Astrocyte (in vitro differentiated cells and primary cell): ENCODE results near the gene SDR42E2. TPM values are rescaled to one million over a fixed set of nuclear protein-coding genes. Genes with fewer than 3 reads are reported as not detected.
"Not testable (repeated sequence)": the region's sequence is repeated elsewhere in the genome, so short reads cannot be mapped to it uniquely, and the experiment has no call there.

Experiments
- DNase-seq: peaks from one replicate; pipeline ENCODE4 v3.0.0-alpha.2; 2010; ENCODE audit warnings: low read depth
- FAIRE-seq: peaks from 2 replicates; lab custom pipeline; 2011; peaks lifted over from hg19 to GRCh38; lab: Jason Lieb, UNC
- H2AFZ ChIP-seq: 2 replicates; pipeline ENCODE4 v1.6.0; 2012; ENCODE audit warnings: low read depth, low read length, inconsistent platforms
- H3K27ac ChIP-seq: 2 replicates; pipeline ENCODE4 v1.5.1; 2011; ENCODE audit warnings: low read depth, low read length, inconsistent platforms
- H3K27me3 ChIP-seq: 2 replicates; pipeline ENCODE4 v1.6.0; 2011; ENCODE audit warnings: low read length, inconsistent platforms; ENCODE audit not compliant: insufficient read depth
- H3K36me3 ChIP-seq: 2 replicates; pipeline ENCODE4 v1.5.1; 2011; ENCODE audit warnings: low read length, inconsistent platforms; ENCODE audit not compliant: insufficient read depth
- H3K4me1 ChIP-seq: 2 replicates; pipeline ENCODE4 v1.5.1; 2011; ENCODE audit warnings: low read length, inconsistent platforms; ENCODE audit not compliant: insufficient read depth
- H3K4me2 ChIP-seq: 2 replicates; pipeline ENCODE4 v1.6.0; 2012; ENCODE audit warnings: low read length, inconsistent platforms
- H3K4me3 ChIP-seq: 2 replicates; pipeline ENCODE4 v1.5.1; 2011; ENCODE audit warnings: low read depth, mild to moderate bottlenecking, low read length, inconsistent platforms; ENCODE audit not compliant: insufficient read depth
- H3K79me2 ChIP-seq: 2 replicates; pipeline ENCODE4 v1.6.0; 2012; ENCODE audit warnings: mild to moderate bottlenecking, low read length, inconsistent platforms; ENCODE audit not compliant: insufficient read depth
- H3K9ac ChIP-seq: 2 replicates; pipeline ENCODE4 v1.6.0; 2012; ENCODE audit warnings: mild to moderate bottlenecking, low read length, inconsistent platforms
- H3K9me3 ChIP-seq: 2 replicates; pipeline ENCODE4 v1.5.1; 2012; ENCODE audit warnings: low read depth, mild to moderate bottlenecking, low read length, inconsistent platforms; ENCODE audit not compliant: insufficient read depth
- H4K20me1 ChIP-seq: 2 replicates; pipeline ENCODE4 v1.6.0; 2012; ENCODE audit warnings: low read length, inconsistent platforms; ENCODE audit not compliant: insufficient read depth
- H3K27ac Mint-ChIP-seq: one replicate; pipeline ENCODE4 v1.8.0; 2021; ENCODE audit warnings: mild to moderate bottlenecking, mixed read lengths; ENCODE audit not compliant: unreplicated experiment
- H3K27me3 Mint-ChIP-seq: one replicate; pipeline ENCODE4 v1.8.0; 2021; ENCODE audit warnings: low read depth, mixed read lengths; ENCODE audit not compliant: unreplicated experiment
- H3K36me3 Mint-ChIP-seq: one replicate; pipeline ENCODE4 v1.8.0; 2021; ENCODE audit warnings: low read depth, mixed read lengths; ENCODE audit not compliant: unreplicated experiment
- H3K4me1 Mint-ChIP-seq: one replicate; pipeline ENCODE4 v1.8.0; 2021; ENCODE audit warnings: low read depth, mixed read lengths; ENCODE audit not compliant: unreplicated experiment
- H3K4me3 Mint-ChIP-seq: one replicate; pipeline ENCODE4 v1.8.0; 2021; ENCODE audit warnings: mild to moderate bottlenecking, moderate library complexity, mixed read lengths; ENCODE audit not compliant: unreplicated experiment
- H3K9me3 Mint-ChIP-seq: one replicate; pipeline ENCODE4 v1.8.0; 2021; ENCODE audit warnings: mild to moderate bottlenecking, mixed read lengths; ENCODE audit not compliant: unreplicated experiment
- CTCF ChIP-seq: IDR thresholded peaks from 2 replicates; pipeline ENCODE4 v1.5.1; 2011; ENCODE audit warnings: low read depth, mild to moderate bottlenecking, inconsistent platforms, low read length, moderate library complexity; ENCODE audit not compliant: insufficient read depth
- EZH2 ChIP-seq: IDR thresholded peaks from 2 replicates; pipeline ENCODE4 v1.6.1; 2012; ENCODE audit warnings: mild to moderate bottlenecking, low read length, inconsistent platforms; ENCODE audit not compliant: insufficient read depth
- total RNA-seq: library from RNA; stranded (reverse); gene quantifications from 2 replicates; pipeline ENCODE4 v1.2.1, GENCODE V29; 2021

Gene SDR42E2
- total RNA-seq, 1 donor from 2014 or later, result not detected

- Histone ChIP-seq H2AFZ (no peak overlapping the region), H3K27ac (no peak overlapping the region), H3K4me2 (no peak overlapping the region), H3K36me3 (no peaks in the 10 kb centered on the region), H4K20me1 (no peaks in the 10 kb centered on the region), H3K27me3 (no peaks in the 10 kb centered on the region), H3K4me1 (no peaks in the 10 kb centered on the region), H3K4me3 (no peak overlapping the region), H3K9ac (no peak overlapping the region), H3K9me3 (no peaks in the 10 kb centered on the region), H3K79me2 (no peaks in the 10 kb centered on the region)
- H3K27me3 Mint-ChIP-seq, result peaks cover 46% of the 10 kb centered on the region
- no peak overlapping the region for H3K27ac Mint-ChIP-seq
- DNase-seq (no peak), FAIRE-seq (no peak)
- no peak overlapping the region for H3K4me3 Mint-ChIP-seq
- TF ChIP-seq EZH2, result no peak
- TF ChIP-seq CTCF, result no peak
- no peaks in the 10 kb centered on the region for H3K4me1 Mint-ChIP-seq
- no peaks in the 10 kb centered on the region for H3K36me3 Mint-ChIP-seq
- no peaks in the 10 kb centered on the region for H3K9me3 Mint-ChIP-seq
Observed at GRCh38 chr16:22147853-22148252, 14.5 kb upstream of the SDR42E2 start.

GRCh38 chr16:22151246-22151998 lies 10.9 kb upstream of the SDR42E2 start:
- DNase-seq (no peak), FAIRE-seq (no peak)
- Histone ChIP-seq H3K4me3 (no peak overlapping the region), H4K20me1 (no peaks in the 10 kb centered on the region), H3K27me3 (peaks cover 2% of the 10 kb centered on the region), H3K27ac (no peak overlapping the region), H3K4me2 (no peak overlapping the region), H2AFZ (no peak overlapping the region), H3K4me1 (no peaks in the 10 kb centered on the region), H3K79me2 (no peaks in the 10 kb centered on the region), H3K9me3 (no peaks in the 10 kb centered on the region), H3K36me3 (no peaks in the 10 kb centered on the region), H3K9ac (no peak overlapping the region)
- H3K36me3 Mint-ChIP-seq, result no peaks in the 10 kb centered on the region
- peaks cover 44% of the 10 kb centered on the region for H3K27me3 Mint-ChIP-seq
- H3K9me3 Mint-ChIP-seq, result no peaks in the 10 kb centered on the region
- no peak for TF ChIP-seq EZH2
- TF ChIP-seq CTCF, result no peak
- H3K4me3 Mint-ChIP-seq, result no peak overlapping the region
- no peak overlapping the region for H3K27ac Mint-ChIP-seq
- no peaks in the 10 kb centered on the region for H3K4me1 Mint-ChIP-seq

- no peak for FAIRE-seq
- no peak for TF ChIP-seq EZH2
- no peak for TF ChIP-seq CTCF
- H3K9me3 Mint-ChIP-seq, result no peaks in the 10 kb centered on the region
- Histone ChIP-seq H4K20me1 (no peaks in the 10 kb centered on the region), H3K4me1 (no peaks in the 10 kb centered on the region), H3K4me3 (no peak overlapping the region), H2AFZ (no peak overlapping the region), H3K27ac (no peak overlapping the region), H3K9ac (no peak overlapping the region), H3K27me3 (peaks cover 2% of the 10 kb centered on the region), H3K36me3 (no peaks in the 10 kb centered on the region), H3K79me2 (no peaks in the 10 kb centered on the region), H3K9me3 (no peaks in the 10 kb centered on the region), H3K4me2 (no peak overlapping the region)
- no peaks in the 10 kb centered on the region for H3K4me1 Mint-ChIP-seq
- no peak overlapping the region for H3K4me3 Mint-ChIP-seq
- no peak overlapping the region for H3K27ac Mint-ChIP-seq
- no peak for DNase-seq
- H3K27me3 Mint-ChIP-seq, result peaks cover 42% of the 10 kb centered on the region
- no peaks in the 10 kb centered on the region for H3K36me3 Mint-ChIP-seq
Observed at GRCh38 chr16:22152316-22152715, 10.0 kb upstream of the SDR42E2 start.

GRCh38 chr16:22153078-22153477 lies 9.2 kb upstream of the SDR42E2 start:
- H3K9me3 Mint-ChIP-seq, FAIRE-seq, H3K79me2 ChIP-seq, H3K36me3 ChIP-seq, H3K4me1 ChIP-seq, H2AFZ ChIP-seq, H3K4me2 ChIP-seq, H3K4me3 ChIP-seq, H3K9ac ChIP-seq, H3K4me3 Mint-ChIP-seq, H3K36me3 Mint-ChIP-seq, H3K9me3 ChIP-seq, H3K27ac ChIP-seq, H3K27me3 ChIP-seq, H3K27ac Mint-ChIP-seq, DNase-seq, H3K4me1 Mint-ChIP-seq, H4K20me1 ChIP-seq: not testable (repeated sequence)
- peaks cover 39% of the 10 kb centered on the region for H3K27me3 Mint-ChIP-seq
